ENCODE data around the gene FNTB.

Gene FNTB

DNA sequence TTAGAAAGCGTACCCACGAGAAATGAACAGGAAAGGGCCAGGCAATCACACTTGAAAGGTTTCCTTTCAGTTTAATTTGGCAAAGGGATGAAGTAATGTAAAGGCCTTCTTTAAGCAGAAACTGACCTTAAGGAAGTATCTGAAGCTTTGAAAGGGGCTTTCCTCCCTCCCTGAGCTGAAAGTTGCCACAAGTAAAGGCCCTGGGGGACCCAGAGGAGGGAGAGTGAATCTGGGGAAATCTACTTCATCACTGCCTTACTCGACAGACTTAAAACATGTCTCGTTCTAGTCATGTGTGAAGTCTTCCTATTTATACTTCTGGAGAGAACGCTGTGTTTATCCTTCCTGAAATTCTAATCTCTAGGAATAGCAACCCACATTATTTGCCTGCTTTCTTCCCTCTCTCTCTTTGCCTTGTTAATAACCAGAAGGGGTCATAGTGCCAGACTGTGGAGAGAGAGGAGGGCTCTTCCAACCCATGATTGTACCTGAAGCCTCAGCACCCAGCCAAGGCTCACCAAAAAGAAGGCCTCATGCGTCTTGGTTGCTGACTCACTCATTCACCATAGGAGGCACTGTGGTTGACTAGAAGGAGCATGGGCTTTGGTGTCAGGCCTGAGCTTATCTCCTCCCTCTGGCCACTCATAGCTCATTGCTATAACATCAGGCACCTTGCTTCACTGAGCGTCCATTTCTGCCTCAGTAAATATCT is 33.9 kb upstream of the FNTB start:
- no peak for DNase-seq (ENCODE audit: low spot score)

DNA sequence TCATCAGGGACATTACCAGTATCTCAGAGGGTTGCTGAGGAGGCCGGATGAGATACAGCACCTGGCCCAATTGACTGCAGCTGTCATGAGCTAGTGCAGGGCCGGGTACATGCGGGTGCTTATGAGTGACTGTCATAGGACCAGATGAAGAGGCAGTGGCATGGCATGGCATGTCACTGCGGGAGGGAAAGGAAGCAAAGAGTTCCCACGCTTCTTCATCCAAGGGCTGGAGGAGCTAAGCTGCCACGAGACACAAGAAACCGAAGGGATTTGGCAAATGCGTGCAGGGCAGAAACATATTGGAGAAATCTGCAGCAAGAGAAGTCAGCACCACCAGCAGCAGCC is 33.4 kb upstream of the FNTB start:
- DNase-seq (ENCODE audit: low spot score): no peak

DNA sequence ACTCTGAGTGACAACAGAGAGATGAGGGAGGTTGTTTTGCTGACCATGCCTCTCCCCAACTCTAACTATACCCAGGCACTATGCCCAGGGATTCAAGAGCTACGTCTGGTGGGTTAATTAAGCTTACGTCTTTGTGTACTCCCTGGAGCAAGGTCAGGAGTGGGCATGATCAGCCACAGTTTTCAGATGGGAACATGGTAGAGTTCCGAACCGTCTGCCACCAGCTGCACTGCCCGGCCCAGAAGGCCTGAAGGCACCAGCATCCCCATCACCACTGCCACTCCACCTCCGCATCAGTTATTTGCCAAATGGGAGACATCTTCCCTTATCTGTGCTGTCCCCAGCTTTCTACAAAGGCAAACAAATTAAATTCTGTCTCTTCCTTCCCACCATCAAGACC is 33.0 kb upstream of the FNTB start:
- DNase-seq (ENCODE audit: low spot score): no peak

DNA sequence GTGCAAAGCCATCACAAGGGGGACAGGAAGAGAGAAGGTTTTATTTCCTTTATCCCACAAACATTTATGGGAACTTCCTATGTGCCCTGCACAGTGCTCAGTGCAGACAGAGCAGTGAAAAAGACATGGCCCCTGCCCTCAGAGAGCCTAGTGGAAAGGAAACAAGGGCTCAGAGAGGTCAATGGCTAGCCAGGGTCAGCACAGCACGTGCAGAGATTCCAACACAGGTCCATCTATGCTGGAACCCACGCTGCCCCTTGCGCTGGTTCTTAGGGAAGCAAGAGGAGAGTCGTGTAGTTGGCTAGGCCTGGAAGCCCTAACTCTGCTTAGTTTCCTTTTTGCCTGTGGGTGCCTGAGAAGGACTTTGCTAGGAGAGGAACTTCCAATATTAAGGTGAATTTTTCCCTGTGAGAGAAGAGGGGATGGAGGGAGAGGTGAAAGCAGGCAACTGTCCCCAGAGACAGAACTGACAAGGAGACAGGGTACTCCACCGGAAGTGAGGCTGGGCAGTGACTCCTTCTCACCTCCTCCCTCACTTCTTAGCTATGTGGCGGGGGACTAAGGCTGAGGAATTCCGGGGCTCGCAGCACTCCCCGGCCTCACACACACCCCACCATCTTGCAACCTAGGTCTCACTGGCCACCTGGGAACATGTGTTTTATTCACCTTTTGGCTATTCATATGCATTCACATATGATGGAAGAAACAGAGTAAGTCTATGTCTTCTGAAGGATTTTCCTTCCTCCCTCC is 32.0 kb upstream of the FNTB start:
- no peak for DNase-seq (ENCODE audit: low spot score)

DNA sequence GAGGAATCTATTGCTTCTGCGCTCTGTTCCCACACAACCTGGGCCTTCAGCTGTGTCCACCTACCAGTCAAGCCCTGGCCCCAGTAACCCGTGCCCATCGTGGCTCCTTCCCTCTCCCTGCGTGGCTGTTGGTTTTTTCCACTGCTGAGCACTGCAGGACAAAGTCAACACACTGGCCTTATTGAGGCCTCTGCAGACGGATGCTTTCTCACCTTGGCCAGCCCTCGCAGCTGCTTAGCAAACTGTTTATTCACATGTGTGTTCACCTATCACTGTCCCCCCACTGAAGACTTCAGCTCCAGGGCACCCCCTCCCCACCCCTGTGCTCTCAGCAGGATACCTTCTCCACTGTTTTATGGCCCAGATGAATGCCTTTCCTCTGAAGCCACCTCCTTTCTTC is 31.4 kb upstream of the FNTB start:
- DNase-seq (ENCODE audit: low spot score): no peak

DNA sequence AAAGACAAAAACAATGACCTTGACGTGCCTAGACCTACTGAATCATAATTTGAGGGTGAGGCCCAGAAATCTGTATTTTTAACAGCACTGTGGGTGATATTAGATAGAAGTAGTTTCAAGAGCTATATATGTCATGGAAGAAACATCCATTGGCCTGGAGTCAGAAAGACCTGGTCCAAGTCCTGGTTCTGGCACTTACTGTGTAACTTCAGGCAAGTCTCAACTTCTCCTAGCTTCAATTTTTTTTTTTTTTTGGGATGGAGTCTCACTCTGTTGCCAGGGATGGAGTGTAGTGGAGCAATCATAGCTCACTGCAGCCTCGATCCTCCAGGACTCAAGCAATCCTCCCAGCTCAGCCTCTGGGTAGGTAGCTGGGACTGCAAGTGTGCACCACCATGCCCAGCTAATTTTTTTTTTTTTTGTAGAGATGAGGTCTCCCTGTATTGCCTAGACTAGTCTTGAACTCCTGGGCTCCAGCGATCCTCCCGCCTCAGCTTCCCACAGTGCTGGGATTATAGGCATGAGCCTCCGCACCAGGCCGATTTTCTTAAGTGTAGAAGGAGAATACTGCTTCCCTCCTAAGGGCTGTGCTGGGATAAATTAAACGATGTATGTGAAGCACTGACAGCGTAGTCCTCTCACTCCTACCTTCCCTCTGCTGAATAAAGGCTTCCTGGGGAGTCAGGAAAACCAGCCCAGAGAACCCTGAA is 29.8 kb upstream of the FNTB start:
- no peak for DNase-seq (ENCODE audit: low spot score)

DNA sequence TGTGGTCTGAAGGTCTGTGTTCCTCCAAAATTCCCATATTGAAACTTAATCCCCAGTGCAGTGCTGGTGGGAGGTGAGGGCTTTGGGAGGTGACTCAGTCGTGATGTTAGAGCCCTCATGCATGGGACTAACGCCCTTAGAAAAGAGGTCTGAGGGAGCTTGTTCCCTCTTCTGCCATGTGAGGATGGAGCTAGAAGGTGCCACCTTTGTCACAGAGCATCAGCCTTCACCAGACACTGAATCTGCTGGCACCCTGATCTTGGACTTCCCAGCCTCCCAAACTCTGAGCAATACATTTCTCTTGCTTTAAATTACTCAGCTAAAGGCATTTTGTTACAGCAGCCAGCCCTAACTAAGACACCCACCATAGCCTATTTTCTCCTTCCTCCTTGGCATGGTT is 28.5 kb upstream of the FNTB start:
- no peak for DNase-seq (ENCODE audit: low spot score)

DNA sequence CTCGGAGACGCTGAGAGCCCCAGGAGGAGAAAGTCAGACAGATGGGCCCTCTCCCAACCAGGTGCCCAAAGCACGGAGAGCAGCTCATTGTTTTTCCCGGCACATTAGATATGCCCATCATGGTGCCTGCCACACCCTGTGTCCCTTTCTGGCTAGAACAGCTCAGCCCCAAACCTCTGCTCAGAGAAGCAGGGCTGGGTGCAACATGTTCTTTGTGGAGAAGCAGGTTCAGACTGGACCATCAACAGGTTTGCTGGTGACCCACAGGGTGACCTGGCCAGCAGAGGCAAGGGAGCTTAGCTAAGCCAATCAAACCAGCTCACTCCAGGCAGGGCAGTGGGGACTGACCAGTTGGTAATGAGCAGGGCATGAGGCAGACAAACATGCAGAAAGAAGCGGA is 28.0 kb upstream of the FNTB start:
- no peak for DNase-seq (ENCODE audit: low spot score)

DNA sequence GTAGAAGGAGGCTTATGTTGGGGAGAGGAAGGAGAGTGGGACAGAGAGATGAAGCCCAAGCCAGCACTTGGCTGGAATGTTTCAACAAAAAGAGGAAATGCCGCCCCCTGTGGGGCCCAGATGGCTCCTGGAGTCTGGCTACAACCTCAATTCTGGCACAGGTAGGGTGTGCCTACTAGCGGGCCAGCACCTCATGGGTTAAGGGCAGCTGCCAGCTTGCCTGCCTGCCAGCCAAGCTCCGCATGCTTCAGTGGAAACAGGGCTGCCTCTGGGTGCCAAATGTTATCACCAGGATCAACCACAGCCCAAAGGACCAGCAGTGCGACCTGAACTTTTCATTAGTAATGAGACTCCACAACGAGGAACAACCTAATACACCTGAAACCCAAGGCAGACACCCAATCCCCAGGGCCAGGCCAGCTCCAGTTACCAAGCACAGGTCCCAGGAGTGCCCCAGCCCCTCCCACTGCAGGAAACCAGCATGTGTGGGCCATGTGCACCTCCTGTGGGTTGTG is 25.9 kb upstream of the FNTB start:
- DNase-seq (ENCODE audit: low spot score): no peak

DNA sequence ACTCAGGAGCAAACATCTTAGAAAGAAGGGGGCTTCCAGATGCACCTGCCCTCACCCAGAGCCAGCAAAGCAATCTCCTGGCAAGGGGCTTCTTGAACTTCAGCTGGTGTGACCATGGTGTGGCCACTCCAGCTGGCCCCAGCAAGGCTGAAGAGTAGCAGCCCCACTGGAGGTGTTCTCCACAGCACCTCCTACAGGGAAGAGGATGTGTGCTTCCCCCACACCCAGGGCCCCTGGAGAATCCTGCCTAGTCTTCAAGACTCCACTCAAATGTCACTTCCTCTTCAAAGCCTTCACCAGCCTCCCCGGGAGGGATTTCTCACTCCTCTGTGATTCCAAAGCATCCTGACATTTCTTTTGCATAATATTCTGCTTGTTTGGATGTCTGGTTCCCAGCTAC is 23.1 kb upstream of the FNTB start:
- DNase-seq (ENCODE audit: low spot score): no peak

DNA sequence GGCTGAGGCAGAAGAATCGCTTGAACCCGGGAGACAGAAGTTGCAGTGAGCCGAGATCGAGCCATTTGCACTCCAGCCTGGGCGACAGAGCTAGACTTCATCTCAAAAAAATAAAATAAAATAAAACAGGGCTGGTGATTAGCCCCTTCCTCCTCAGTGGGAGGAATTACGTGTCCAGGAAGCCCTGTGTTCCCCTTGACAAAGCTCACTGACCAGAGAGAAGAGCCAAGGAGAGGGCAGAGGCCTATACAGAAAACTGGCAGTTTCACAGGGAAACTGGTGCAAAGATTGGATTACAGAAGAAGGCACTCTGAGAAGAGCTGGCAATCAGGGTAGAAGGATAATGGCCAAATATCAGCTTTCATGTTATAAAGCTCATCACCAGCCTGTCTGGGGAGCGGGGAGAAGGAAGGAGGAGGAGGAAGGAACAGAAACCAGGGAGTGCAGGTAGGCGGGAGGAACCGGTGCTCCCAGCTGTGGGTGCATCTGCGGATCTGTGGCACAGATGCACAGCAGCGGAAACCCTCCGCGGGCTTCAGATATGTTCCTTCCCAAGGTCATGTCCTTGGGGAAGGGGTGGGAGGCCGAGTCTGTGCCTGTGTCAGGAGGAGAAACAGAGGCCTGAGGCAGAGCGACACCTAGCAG is 21.2 kb upstream of the FNTB start:
- DNase-seq (ENCODE audit: low spot score): no peak

DNA sequence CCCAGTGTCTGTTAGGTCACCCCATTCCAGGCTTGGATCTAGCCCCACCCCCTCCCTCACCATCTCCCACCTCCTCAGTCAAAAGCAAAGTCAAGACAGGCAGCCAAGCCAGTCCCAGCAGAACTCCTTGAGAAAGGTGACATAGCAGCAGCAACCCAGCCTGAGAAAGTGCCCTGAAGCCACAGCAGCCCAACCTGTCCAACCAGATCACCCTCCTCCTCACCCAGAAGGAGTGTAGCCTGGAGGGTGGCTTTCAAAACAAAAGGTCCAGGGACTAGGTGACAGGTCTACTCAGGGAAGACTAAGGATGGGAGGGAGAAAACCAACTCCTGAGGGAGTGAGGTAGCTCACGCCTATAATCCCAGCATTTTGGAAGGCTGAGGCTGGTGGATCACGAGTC is 19.7 kb upstream of the FNTB start:
- no peak for DNase-seq (ENCODE audit: low spot score)

DNA sequence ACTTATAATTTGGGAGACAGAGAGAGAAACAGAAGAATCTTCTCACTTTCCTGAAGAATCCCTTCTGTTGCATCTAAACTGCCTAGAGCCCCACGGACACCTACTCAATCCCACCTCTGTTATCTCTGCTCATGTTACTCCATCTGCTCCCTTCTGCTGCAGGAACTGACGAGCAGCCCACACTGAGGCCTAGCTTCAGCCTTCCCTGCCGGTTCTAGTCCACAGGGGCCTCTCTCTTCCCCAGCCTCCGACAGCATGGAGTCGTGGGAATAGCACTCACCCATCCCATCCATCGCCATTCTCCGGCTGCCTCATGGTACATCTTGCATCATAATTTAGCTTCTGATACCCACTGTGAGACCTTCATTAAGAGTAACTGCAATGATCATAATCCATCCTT is 18.5 kb upstream of the FNTB start:
- DNase-seq (ENCODE audit: low spot score): no peak

DNA sequence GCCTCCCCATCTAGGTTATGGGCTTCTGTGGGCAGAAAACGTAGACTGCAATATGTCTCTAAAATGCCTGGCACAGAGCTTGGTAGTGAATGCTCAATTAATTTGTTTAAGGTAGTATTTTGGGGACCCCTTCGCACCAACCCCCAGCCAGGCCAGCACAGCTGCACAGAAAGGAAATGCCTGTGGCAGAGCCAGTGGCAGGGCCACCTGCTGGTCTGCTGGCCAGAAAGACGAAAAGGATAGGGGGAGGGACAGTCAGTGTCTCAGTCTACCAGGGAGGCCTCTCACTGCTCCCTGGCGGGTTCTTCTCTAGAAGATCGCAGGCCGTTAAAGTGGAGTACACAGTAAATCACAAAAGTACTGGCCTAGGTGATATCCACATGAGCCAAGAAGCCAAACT is 18.0 kb upstream of the FNTB start:
- DNase-seq (ENCODE audit: low spot score): no peak

DNA sequence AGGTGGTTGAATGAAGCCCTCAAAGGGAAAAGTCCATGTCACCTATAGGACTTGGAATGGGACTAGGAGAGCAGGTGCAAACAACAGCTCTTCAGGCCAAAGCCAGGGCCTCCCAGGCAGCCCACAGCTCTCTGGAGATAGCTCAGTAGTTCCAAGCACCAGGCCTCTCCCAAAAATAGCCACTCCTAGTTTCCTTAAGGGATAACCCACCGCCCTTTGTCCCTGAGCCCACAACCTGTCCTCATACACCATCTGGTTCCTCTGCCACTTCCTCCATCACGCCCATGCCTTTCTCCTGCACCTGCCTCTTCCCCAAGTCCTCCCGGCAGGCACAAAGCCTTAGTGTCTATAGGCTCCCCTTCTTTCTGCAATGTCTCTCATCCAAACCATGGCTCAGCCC is 16.7 kb upstream of the FNTB start:
- no peak for DNase-seq (ENCODE audit: low spot score)

DNA sequence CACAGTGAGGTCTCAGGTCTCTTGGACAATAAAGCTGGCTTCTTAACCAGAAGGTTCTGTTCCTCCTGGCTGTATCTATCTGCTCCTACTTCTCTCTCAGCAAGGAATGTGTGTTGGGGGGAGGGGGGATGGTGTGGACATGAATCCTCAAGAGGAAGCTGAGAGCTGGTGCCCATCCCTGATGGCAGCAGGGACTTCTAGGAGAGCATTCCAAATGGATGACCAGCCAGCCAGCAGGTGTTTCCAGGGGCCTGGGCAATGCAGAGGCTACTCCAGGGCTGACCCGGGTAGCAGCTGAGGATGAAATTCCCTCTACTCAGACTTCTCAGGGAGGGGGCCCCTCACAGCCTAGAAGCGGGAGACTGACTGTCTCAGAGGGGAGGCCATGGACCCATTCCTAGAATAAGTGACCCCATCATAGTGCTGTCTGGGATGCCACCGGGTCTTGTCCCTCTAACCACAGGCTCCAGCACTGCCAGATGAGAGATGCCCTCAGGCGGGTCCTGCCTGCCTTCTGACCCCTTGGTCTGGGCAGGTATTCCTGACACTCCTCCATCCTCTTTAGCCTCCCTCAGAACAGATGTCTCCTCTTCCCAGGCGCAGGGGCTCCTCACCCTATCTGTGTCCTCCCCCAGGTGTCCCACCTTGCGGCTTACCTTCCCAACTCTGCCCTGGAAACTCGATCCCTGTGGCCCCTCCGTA is 15.8 kb upstream of the FNTB start:
- peak; percentile 30 for DNase-seq (ENCODE audit: low spot score)

DNA sequence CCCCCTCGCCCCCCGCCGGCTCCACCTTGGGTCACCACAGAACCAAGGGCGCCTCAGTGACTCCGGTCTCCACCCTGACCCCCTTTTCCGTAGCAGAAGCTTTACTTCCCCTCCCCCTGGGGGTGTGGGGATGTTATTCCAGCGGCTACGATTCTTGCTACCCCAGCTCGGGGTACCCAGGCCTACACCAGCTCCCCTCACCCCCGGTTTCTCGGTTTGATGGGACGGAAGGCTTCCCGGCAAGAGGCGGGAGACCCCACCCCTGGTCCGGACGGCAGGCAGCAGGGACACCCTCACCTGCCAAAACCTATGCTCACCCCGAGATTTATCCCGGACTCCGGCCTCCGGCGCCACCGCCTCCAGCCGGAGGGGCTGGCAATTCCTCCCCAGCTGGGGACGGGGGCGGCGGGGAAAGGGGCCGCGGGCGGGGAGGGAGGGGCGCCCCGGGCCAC is 15.2 kb upstream of the FNTB start:
- peak; percentile 20 for DNase-seq (ENCODE audit: low spot score)

DNA sequence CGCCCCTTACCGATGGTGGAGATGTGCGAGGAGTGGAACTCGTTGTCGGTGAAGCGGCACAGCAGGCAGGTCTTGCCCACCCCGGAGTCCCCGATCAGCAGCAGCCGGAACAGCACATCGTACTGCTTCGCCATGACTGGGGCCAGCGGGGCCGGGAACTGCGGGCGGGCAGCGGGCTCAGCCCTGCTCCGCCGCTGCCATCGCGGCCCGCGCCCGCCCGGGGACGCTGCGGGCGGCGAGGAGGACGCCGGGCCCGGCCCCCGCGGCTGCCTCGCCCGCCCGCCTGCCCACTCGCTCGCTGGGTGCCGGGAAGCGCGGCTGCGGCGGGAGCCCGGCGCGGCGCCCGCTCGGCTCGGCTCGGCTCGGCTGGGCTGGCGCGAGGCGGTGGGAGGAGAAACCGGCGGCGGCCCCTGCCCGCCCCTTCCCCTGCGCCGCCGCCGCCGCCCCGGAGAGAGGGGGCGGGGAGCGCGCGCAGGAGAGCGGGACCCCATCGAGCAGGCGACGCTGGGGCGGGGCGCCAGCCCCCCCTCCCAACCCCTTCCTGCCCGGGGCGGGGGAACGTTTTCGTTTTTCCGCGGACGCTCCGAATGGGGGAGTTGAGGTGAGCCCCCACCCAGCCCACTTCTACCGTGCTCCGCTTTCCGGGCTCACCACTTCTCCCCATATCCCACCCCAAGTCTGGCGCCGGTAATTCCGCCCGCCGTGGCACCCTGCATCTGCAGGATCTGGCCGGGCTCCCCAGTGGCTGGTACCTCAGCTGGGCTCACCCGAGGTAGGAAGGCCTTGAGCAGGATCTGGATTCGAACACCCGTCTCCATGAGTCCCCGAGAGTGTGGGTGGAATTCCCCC is 14.5 kb upstream of the FNTB start, which contains the start of gene RAB15:
TSS of gene RAB15 (minus strand) at position 394 of the 849 bp plus-strand sequence. CDS start at position 134, 260 bp downstream.
- DNase-seq (ENCODE audit: low spot score): peak; percentile 88

DNA sequence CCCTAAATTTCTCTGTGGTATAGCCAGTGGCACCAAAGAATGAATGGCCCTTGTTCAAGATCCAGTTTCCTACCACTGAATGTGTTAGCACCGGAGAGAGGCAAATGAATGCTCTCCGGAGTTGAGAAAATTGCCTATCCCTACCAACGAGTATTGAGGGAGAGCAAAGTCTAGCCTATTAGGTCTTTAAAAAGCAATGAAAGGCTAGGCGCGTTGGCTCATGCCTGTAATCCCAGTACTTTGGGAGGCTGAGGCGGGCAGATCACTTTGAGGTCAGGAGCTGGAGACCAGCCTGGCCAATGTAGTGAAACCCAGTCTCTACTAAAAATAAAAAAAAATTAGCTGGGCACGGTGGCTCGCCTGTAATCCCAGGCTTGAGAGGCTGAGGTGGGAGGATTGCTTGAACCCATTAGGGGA is 13.7 kb upstream of the FNTB start:
- DNase-seq (ENCODE audit: low spot score): no peak

DNA sequence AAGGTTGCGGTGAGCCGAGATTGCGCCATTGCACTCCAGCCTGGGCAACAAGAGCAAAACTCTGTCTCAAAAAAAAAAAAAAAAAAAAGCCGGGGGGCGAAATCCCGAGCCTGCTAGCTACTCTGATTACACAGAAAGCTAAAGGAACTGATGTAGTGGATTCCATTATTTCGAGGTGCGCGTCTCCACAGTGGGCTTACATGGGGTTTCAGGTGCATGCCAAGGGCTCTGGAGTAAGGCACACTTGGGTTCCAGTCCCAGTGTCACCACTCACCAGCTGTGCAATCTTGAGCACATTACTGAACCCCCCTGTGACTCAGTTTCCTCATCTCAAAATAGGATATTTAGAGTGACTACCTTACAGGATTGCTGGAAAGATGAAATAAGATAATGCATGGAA is 12.9 kb upstream of the FNTB start:
- DNase-seq (ENCODE audit: low spot score): no peak

DNA sequence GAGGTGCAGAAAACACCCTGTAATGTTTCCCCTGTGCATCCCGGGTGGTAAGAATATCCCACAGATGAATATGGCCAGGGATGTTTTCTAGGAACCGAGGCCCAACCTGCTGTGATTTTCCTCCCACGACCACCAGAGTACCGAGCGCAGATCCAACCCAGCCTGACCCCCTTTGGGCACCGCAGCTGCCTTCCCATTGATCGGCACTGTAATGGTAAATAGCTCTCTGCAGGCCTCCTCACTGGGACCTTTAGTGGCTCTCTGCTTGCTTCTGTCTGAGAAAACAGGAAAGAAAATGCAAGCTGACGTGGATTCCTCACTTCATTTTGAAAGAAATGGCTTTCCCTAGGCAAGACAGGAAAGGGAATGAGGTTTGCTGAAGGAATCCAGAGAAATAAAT is 12.1 kb upstream of the FNTB start:
- DNase-seq (ENCODE audit: low spot score): no peak

Data from GM03348 (cell line).